HFF-Myc (cell line): ENCODE data around the gene RNASE13.

Source experiments
- DNase-seq: peaks from one replicate; pipeline ENCODE4 v3.0.0-alpha.2; 2011; ENCODE audit warnings: low read depth; ENCODE audit errors: extremely low read depth
- H3K4me3 ChIP-seq: replicated peaks from 2 replicates; pipeline ENCODE4 v1.5.1; 2011; ENCODE audit warnings: low read depth, mild to moderate bottlenecking, control low read depth, low read length
- TF ChIP-seq, protein P1 (sequence below): IDR thresholded peaks from 2 replicates; pipeline ENCODE4 v1.5.1; 2012; ENCODE audit warnings: mild to moderate bottlenecking, low read depth, low read length, control low read depth; ENCODE audit errors: missing control alignments

The RNASE13 gene

DNA sequence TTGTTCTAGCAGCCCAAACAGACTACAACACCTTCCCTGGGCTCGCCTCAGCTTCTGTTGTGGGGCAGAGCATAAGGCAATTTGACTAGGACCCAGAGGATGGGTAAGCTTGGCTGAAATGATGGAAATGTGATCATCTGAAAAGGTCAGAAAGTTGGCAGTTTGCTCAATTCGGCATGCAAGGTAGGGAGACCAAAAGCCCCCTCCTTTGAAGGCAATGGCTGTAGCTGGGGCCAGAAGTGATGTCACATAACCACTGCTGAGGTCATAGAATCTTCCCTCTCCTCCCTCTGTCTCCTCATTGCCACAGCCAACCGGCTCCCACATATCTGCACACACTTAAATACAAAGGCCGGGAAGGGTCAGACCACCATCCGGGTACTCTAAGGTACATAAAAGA, 4.7 kb downstream of the RNASE13 start, which contains the start of gene TPPP2:
TSS of gene TPPP2 (plus strand) at position 301 of the 400 bp plus-strand sequence. CDS start 365 bp downstream, outside the sequence.
- TF ChIP-seq, protein P1, sequence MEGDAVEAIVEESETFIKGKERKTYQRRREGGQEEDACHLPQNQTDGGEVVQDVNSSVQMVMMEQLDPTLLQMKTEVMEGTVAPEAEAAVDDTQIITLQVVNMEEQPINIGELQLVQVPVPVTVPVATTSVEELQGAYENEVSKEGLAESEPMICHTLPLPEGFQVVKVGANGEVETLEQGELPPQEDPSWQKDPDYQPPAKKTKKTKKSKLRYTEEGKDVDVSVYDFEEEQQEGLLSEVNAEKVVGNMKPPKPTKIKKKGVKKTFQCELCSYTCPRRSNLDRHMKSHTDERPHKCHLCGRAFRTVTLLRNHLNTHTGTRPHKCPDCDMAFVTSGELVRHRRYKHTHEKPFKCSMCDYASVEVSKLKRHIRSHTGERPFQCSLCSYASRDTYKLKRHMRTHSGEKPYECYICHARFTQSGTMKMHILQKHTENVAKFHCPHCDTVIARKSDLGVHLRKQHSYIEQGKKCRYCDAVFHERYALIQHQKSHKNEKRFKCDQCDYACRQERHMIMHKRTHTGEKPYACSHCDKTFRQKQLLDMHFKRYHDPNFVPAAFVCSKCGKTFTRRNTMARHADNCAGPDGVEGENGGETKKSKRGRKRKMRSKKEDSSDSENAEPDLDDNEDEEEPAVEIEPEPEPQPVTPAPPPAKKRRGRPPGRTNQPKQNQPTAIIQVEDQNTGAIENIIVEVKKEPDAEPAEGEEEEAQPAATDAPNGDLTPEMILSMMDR = no peak
- H3K4me3 ChIP-seq = no peak within 1 kb of the TSS
- DNase-seq = no peak

DNA sequence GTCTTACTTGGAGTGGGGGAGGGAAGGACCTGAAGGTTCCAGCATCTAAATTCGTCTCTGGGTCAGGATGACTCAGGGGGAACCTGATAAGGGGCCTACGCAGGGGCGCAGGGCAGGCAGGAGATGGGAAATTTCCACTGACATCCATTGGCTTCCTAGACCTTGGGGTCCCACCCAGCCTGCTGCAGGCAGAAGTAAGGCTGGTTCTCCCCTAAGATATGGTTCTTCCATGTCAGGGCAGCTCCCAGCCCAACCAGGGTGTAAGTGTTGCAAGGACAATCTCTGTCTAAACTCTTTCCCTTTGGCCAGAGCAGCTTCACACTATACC, 7.7 kb downstream of the RNASE13 start:
- TF ChIP-seq, protein P1 = no peak
- H3K4me3 ChIP-seq = no peak overlapping the region
- DNase-seq = no peak

- TF ChIP-seq, protein P1 = no peak
- DNase-seq = no peak
- no peak overlapping the region for H3K4me3 ChIP-seq
These were observed 8.2 kb downstream of the RNASE13 start for GRCh38 chr14:21026274-21026987.

GRCh38 chr14:21025371-21026273, 9.0 kb downstream of the RNASE13 start:
- peak overlapping the region; percentile 34 for H3K4me3 ChIP-seq
- TF ChIP-seq, protein P1 = no peak
- DNase-seq = no peak

DNA sequence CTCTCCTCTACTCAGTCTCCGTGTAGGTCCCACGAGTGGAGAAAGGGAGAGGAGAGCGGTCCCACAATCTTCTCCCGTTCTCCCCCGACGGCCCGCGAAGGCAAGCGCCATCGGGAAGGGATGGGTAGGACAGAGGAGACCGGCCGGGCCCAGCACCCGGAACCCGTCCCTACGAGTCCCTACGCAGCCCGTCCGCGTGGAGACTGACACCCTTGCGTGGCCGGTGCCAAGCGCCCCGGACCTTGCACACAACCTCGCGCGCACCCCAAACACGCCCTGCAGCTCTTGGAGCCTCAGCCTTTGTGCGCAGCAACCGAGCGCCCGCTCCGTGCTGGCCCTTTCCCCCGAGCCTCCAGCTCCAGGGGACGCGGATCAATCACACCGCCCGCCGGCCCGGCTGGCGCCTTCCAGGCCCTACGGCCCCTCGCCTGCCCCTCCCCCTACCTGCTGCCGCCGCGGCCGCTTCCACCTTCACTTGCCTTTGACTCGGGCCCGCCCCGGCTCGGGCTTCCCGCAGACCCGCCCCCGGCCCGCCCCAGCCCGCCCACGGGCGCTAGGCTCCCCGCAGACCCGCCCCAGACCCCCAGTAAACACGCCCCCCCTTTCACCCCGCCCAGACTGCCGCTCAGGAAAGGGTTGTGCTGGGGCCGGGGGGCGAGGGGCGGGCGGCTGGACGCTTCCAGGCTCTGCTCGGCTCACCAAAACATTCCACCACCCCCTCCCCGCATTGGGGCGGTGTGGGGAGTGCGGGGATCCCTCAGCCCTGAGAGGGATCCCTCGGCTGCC, 9.8 kb downstream of the RNASE13 start, which contains the start of gene NDRG2:
TSS of gene NDRG2 (minus strand) at position 477 of the 786 bp plus-strand sequence. CDS start 1,746 bp downstream, outside the sequence.
- no peak for DNase-seq
- peak within 1 kb of the TSS; percentile 34 for H3K4me3 ChIP-seq
- TF ChIP-seq, protein P1 = no peak

- no peak for DNase-seq
- TF ChIP-seq, protein P1 = no peak
- peak overlapping the region; percentile 34 for H3K4me3 ChIP-seq
These were observed 10.6 kb downstream of the RNASE13 start for GRCh38 chr14:21023817-21024584.
